Measurements from ENCODE around the gene RALGPS2.
A peak's percentile ranks its signal among the peaks of the same experiment; 100 is the strongest.
"Not testable (repeated sequence)": the region's sequence is repeated elsewhere in the genome, so short reads cannot be mapped to it uniquely, and the experiment has no call there.

RALGPS2 gene

GRCh38 chr1:178844436-178844835 is 119.4 kb downstream of the RALGPS2 start:
- DNase-seq (ENCODE audit: low read depth, low spot score), result no peak

GRCh38 chr1:178846306-178846705 is 121.3 kb downstream of the RALGPS2 start:
- H3K4me3 ChIP-seq (ENCODE audit: low read length), result no peak overlapping the region
- DNase-seq (ENCODE audit: low read depth, low spot score), result no peak

More at GRCh38 chr1:178844436-178844835, 119.4 kb downstream of the RALGPS2 start:
- no peak overlapping the region for H3K4me3 ChIP-seq (ENCODE audit: low read length)

- DNase-seq (ENCODE audit: low read depth, low spot score), result no peak
- no peak overlapping the region for H3K4me3 ChIP-seq (ENCODE audit: low read length)
These were observed 122.4 kb downstream of the RALGPS2 start for GRCh38 chr1:178847396-178847849.

GRCh38 chr1:178847919-178848318 is 122.9 kb downstream of the RALGPS2 start:
- H3K4me3 ChIP-seq (ENCODE audit: low read length), result not testable (repeated sequence)

GRCh38 chr1:178849918-178850317 is 124.9 kb downstream of the RALGPS2 start:
- no peak for DNase-seq (ENCODE audit: low read depth, low spot score)
- no peak overlapping the region for H3K4me3 ChIP-seq (ENCODE audit: low read length)

More at GRCh38 chr1:178847919-178848318, 122.9 kb downstream of the RALGPS2 start:
- not testable (repeated sequence) for DNase-seq (ENCODE audit: low read depth, low spot score)

- H3K4me3 ChIP-seq (ENCODE audit: low read length), result no peak overlapping the region
- DNase-seq (ENCODE audit: low read depth, low spot score), result no peak
These were observed 132.1 kb downstream of the RALGPS2 start for GRCh38 chr1:178857126-178857525.

- no peak overlapping the region for H3K4me3 ChIP-seq (ENCODE audit: low read length)
- no peak for DNase-seq (ENCODE audit: low read depth, low spot score)
These were observed 137.4 kb downstream of the RALGPS2 start for GRCh38 chr1:178862416-178862815.

- H3K4me3 ChIP-seq (ENCODE audit: low read length), result no peak overlapping the region
- no peak for DNase-seq (ENCODE audit: low read depth, low spot score)
These were observed 137.8 kb downstream of the RALGPS2 start for GRCh38 chr1:178862864-178863263.

GRCh38 chr1:178864326-178864725 is 139.3 kb downstream of the RALGPS2 start:
- peak; percentile 6 for DNase-seq (ENCODE audit: low read depth, low spot score)

GRCh38 chr1:178867670-178868069 is 142.6 kb downstream of the RALGPS2 start:
- no peak overlapping the region for H3K4me3 ChIP-seq (ENCODE audit: low read length)
- DNase-seq (ENCODE audit: low read depth, low spot score), result no peak

More at GRCh38 chr1:178864326-178864725, 139.3 kb downstream of the RALGPS2 start:
- H3K4me3 ChIP-seq (ENCODE audit: low read length), result no peak overlapping the region

GRCh38 chr1:178868706-178869105 is 143.7 kb downstream of the RALGPS2 start:
- DNase-seq (ENCODE audit: low read depth, low spot score), result no peak
- H3K4me3 ChIP-seq (ENCODE audit: low read length), result no peak overlapping the region

GRCh38 chr1:178869119-178869697 is 144.2 kb downstream of the RALGPS2 start:
- DNase-seq (ENCODE audit: low read depth, low spot score), result no peak
- no peak overlapping the region for H3K4me3 ChIP-seq (ENCODE audit: low read length)

- DNase-seq (ENCODE audit: low read depth, low spot score), result no peak
These were observed 145.2 kb downstream of the RALGPS2 start for GRCh38 chr1:178870221-178870620.

GRCh38 chr1:178870944-178871343 is 145.9 kb downstream of the RALGPS2 start, which contains the start of gene ANGPTL1:
TSS of gene ANGPTL1 (minus strand) at chr1:178871077. CDS start at chr1:178865776, 5,301 bp downstream.
- no peak for DNase-seq (ENCODE audit: low read depth, low spot score)
- no peak within 1 kb of the TSS for H3K4me3 ChIP-seq (ENCODE audit: low read length)

More at GRCh38 chr1:178870221-178870620, 145.2 kb downstream of the RALGPS2 start:
- no peak overlapping the region for H3K4me3 ChIP-seq (ENCODE audit: low read length)

- no peak overlapping the region for H3K4me3 ChIP-seq (ENCODE audit: low read length)
- DNase-seq (ENCODE audit: low read depth, low spot score), result no peak
These were observed 146.7 kb downstream of the RALGPS2 start for GRCh38 chr1:178871551-178872320.

- DNase-seq (ENCODE audit: low read depth, low spot score), result no peak
- no peak overlapping the region for H3K4me3 ChIP-seq (ENCODE audit: low read length)
These were observed 149.9 kb downstream of the RALGPS2 start for GRCh38 chr1:178874966-178875365.

- H3K4me3 ChIP-seq (ENCODE audit: low read length), result no peak overlapping the region
- no peak for DNase-seq (ENCODE audit: low read depth, low spot score)
These were observed 150.9 kb downstream of the RALGPS2 start for GRCh38 chr1:178875936-178876335.

- H3K4me3 ChIP-seq (ENCODE audit: low read length), result no peak overlapping the region
- no peak for DNase-seq (ENCODE audit: low read depth, low spot score)
These were observed 152.9 kb downstream of the RALGPS2 start for GRCh38 chr1:178877896-178878295.

- no peak overlapping the region for H3K4me3 ChIP-seq (ENCODE audit: low read length)
- no peak for DNase-seq (ENCODE audit: low read depth, low spot score)
These were observed 156.9 kb downstream of the RALGPS2 start for GRCh38 chr1:178881950-178882349.

- H3K4me3 ChIP-seq (ENCODE audit: low read length), result no peak overlapping the region
- no peak for DNase-seq (ENCODE audit: low read depth, low spot score)
These were observed 160.8 kb downstream of the RALGPS2 start for GRCh38 chr1:178885869-178886268.

All from Jurkat, Clone E6-1 (cell line).